Stimulated activated CD4-positive, alpha-beta T cell treated with anti-CD3 and anti-CD28 coated beads, TNF-alpha, amount 100 ng/mL, for 24 hours (primary cell): ENCODE results near the gene WDR90.

Experiments
- DNase-seq, 3 experiments: peaks; one replicate each; pipeline ENCODE4 v3.0.0-alpha.2; 2020; ENCODE audit warnings: low read depth in 3 of 3

Gene WDR90

DNA sequence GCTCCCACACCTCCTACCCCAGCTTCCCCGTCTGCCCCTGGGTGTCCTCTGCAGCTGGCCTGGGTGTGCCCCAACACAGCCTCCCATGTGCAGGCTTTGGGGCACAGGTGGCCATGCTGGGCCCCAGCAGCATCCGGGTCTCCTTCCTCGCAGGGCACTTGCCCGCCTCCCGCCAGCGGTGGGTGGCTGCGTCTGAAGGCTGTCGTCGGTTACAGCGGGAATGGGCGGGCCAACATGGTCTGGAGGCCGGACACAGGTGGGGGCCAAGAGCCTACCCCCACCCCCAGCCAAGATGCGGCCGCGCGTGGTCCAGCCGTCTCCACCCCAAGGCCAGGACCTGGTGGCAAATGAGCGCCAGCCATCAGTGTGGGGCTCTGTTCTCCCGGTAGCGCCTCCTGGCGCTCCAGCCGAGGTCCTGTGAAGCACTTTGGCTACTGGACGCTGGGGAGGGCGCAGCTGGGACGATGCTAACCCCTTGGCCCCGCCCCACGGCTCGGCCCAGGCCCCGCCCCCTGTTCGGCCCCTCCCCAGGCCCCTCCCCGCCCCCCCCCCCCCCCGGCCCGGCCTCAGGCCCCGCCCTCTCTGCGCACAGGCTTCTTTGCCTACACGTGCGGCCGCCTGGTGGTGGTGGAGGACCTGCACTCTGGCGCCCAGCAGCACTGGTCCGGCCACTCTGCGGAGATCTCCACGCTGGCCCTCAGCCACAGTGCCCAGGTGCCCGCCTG is 11.5 kb downstream of the WDR90 start:
- DNase-seq = peak in 2 of 3 experiments; percentile 38 to 66

DNA sequence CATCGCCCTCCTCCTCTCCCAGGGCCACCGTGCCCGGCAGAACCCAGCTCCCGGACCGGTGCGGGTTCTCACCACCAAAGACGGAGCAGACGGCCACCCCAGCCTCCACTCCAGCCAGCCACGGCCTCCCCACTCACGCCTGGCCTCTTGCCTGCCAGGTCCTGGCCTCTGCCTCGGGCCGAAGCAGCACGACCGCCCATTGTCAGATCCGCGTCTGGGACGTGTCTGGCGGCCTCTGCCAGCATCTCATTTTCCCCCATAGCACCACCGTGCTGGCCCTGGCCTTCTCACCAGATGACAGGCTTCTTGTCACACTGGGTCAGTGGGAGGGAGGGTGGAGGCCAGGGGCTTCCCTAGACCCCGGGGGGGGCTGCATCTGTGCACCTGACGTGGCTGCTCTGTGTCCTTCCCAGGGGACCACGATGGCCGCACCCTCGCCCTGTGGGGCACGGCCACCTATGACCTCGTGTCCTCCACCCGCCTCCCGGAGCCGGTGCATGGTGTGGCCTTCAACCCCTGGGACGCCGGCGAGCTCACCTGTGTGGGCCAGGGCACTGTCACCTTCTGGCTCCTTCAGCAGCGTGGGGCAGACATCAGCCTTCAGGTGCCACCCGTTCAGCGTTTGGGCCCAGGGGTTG is 12.1 kb downstream of the WDR90 start:
- no peak for DNase-seq

GRCh38 chr16:662095-662494 is 12.9 kb downstream of the WDR90 start:
- DNase-seq = no peak

DNA sequence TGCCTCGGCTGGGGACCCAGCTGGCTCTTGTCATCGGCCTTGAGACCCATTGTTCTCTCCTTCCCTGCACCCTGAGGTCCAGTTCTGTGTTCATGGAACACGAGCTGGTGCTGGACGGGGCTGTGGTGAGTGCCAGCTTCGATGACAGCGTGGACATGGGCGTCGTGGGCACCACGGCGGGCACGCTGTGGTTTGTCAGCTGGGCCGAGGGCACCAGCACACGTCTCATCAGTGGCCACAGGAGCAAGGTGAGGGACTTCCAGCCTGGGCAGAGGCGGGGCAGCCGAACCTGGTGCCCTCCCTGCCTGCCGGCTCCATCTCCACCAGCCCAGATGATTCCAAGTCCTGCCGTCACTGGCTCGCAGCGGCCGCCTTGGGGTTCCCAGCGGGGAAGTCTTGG is 13.4 kb downstream of the WDR90 start:
- no peak for DNase-seq

- no peak for DNase-seq
Measured at GRCh38 chr16:666572-666971, 17.4 kb downstream of the WDR90 start.

DNA sequence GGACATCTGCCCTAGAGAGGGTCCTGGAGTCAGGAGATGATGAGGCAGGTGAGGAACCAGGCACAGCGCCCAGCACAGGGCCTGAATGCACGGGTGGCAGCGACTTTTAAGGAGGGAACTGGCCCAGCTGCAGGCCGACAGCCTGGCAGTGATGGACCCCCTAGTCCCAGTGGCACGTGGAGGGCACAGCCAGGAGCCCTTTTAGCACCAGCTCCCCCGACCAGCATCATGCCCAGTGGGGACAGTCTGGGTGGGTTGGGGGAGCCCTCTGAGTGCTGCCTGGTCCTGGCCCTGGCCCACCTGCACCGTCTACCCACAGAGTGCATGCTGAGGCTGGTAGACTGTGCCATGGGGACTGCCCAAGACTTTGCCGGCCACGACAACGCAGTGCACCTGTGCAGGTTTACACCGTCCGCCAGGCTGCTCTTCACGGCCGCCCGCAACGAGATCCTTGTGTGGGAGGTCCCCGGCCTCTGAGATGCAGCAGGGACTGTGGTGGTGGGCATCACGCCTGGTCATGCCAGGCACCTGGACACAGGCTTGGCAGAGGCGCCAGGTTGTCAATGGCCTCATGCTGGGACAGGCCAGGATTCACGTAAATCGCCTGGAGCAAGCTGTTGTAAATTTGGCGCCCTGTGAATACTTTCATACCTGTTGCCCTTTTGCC is 18.1 kb downstream of the WDR90 start:
- no peak for DNase-seq

- DNase-seq = peak; percentile 85 to 95 (median 87)
Measured at GRCh38 chr16:667780-668518, 18.8 kb downstream of the WDR90 start, which contains the start of gene RHOT2. TSS of gene RHOT2 (plus strand) at chr16:668132. CDS start at chr16:668200, 68 bp downstream.

DNA sequence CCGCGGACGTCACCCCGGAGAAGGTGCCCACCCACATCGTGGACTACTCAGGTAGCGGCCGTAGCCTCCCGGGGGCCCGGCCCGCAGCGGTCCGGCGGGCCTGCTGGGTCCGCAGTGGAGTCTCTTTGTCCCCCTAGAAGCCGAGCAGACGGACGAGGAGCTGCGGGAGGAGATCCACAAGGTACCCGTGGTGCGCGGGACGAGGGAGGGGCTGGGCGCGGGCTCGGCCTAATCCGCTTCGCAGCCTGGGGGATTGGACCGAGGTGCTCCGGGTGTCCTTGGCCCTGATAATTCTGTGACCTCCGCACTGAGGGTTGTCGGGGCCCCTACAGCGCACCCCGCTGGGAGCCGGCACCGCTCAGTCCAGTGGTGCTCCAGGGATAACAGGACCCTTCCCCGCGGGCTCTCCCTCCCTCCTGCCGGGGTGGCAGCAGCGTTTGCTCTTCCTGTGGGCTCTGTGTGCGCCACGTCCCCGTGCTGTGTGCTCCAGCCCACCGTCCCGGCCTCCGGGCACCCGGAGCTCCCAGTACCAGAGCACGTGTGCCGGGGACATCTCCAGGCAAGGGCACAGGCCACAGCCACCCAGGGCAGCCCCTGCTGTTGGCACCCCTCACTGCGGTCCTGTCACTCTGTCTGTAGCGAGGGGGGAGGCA is 19.5 kb downstream of the WDR90 start:
- no peak for DNase-seq

- no peak for DNase-seq
Measured at GRCh38 chr16:669666-670065, 20.5 kb downstream of the WDR90 start.

- DNase-seq = no peak
Measured at GRCh38 chr16:670485-671352, 21.6 kb downstream of the WDR90 start.

GRCh38 chr16:671353-672131 is 22.4 kb downstream of the WDR90 start:
- DNase-seq = no peak

- DNase-seq = no peak
Measured at GRCh38 chr16:672371-672770, 23.2 kb downstream of the WDR90 start.

DNA sequence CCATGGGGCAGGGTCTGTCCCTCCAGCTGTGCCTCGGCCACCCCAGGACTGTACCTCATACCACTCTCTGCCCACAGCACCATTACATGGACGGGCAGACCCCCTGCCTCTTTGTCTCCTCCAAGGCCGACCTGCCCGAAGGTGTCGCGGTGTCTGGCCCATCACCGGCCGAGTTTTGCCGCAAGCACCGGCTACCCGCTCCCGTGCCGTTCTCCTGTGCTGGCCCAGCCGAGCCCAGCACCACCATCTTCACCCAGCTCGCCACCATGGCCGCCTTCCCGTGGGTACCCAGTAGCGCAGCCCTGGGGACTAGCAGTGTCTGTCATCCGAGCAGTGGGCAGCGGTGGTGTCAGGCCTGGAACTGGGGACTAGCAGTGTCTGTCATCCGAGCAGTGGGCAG is 23.7 kb downstream of the WDR90 start:
- DNase-seq = no peak

DNA sequence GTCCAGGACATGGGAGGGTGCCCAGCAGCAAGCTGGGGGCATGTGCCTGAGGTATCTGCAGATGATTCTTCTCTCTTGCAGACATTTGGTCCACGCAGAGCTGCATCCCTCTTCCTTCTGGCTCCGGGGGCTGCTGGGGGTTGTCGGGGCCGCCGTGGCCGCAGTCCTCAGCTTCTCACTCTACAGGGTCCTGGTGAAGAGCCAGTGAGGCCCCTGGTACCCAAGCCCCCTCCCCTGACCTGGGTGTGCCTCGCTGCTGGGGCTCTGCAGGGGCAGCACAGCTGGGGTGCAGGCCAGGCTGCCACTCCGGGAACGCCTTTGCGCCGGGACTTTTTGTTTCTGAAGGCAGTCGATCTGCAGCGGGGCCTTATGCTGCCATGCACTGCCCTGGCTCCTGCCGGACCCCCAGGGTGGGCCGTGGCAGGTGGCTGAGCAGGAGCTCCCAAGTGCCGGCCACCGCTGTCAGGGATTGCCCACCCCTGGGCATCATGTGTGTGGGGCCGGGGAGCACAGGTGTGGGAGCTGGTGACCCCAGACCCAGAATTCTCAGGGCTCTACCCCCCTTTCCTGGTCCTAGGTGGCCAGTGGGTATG is 24.3 kb downstream of the WDR90 start:
- no peak for DNase-seq

GRCh38 chr16:674214-674881 is 25.2 kb downstream of the WDR90 start:
- DNase-seq = no peak

DNA sequence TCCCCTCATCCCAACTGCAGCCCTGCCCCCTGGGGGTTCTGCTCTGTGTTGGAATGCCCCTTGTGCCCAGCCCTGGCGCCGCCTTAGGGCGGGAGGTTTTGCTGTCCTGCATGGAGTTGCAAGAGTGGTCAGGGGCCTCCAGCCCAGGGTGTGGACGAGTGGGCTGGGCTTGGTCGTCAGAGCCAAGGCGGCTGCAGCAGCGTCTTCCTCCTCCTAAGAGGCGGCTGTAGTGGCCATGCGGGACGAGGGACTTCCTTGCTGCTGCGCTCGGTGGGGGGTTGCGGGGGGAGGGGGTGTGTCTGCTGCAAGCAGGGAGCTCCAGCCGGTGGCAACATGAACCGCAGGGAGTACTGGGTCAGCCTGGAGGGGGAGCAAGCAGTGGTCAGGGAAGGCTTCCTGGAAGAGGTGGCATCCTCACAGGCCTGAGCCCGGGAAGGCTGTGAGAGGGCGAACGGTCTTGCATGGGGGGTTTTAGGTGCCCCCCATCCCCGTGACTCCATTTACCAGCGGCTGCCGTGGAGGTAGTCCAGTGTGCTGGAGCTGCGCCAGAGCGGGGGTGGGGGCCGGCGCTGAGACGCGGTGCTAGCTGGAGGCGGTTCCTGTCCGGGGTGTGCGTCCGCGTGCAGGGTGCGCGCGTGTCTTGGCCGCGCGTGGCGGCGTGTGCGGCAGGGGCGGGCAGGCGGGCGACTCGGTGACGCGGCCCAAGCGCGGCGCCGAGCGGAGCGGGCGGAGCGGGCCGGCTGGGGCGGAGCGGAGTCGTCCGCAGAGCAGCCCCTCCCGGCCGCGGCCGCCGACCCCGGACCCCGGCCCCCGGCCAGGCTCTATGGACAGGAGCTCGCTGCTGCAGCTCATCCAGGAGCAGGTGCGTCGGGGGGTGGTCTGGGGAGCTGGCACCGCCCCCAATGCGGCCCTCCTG is 26.1 kb downstream of the WDR90 start, which contains the start of gene RHBDL1:
Gene RHBDL1, plus strand, starts transcription at position 704 of the 916 bp plus-strand sequence. Its CDS starts 120 bp downstream, at position 824.
- no peak for DNase-seq

GRCh38 chr16:675884-676564 is 26.9 kb downstream of the WDR90 start:
- no peak for DNase-seq
